HepG2 (cell line): ENCODE measurements around the gene PARD3. TPM values are rescaled to one million over a fixed set of nuclear protein-coding genes. Genes with fewer than 3 reads are reported as not detected.

Experiments used
- ATAC-seq: fragments of 200-7000 bp; cut with Tn5 transposase; 3 replicates; pipeline ENCODE4 v1.9.1; 2020; ENCODE audit warnings: mild to moderate bottlenecking, moderate library complexity
- BruUV-seq: library from RNA; stranded (reverse); fragments of 400-500 nt; replicated peaks from 2 replicates; lab custom pipeline; 2021; lab: Mats Ljungman, UMichigan
- CTCF ChIA-PET: fragments of 300-600 bp; formaldehyde crosslinking; extraction: SDS; loops from one replicate; lab custom pipeline; 2021; ENCODE audit warnings: low total read pairs, inconsistent platforms, low intra/inter-chr PET ratio; lab: Yijun Ruan, JAX
- POLR2A ChIA-PET: fragments of 350-600 bp; sonication (Branson Sonifier 250); formaldehyde crosslinking; loops from one replicate; lab custom pipeline; 2020; ENCODE audit warnings: antibody characterized with exemption, inconsistent platforms; lab: Yijun Ruan, JAX
- DNase-seq: peaks from one replicate; pipeline ENCODE4 v3.0.0-alpha.2; 2015; ENCODE audit warnings: low spot score
- FAIRE-seq: peaks from 3 replicates; lab custom pipeline; 2011; peaks lifted over from hg19 to GRCh38; lab: Jason Lieb, UNC
- H2AFZ ChIP-seq: one replicate; pipeline ENCODE4 v1.6.1; 2011; ENCODE audit warnings: low read length, inconsistent platforms
- H3K27ac ChIP-seq: fragments of 300-600 bp; 3 replicates; pipeline ENCODE4 v1.8.0; 2011; ENCODE audit warnings: mixed run types, mild to moderate bottlenecking, mixed read lengths, low read length, inconsistent platforms; ENCODE audit not compliant: insufficient read depth; ENCODE audit errors: extremely low read length
- H3K27me3 ChIP-seq, 2 experiments: fragments of 200-600 bp in 1 of 2; 2 replicates in 1 of 2; 3 replicates in 1 of 2; pipeline versions ENCODE4 v1.6.0 to v1.8.0; 2011; ENCODE audit warnings: low read length in 2 of 2, mild to moderate bottlenecking in 2 of 2, moderate library complexity in 2 of 2, inconsistent platforms in 1 of 2; ENCODE audit not compliant: insufficient read depth in 2 of 2, control insufficient read depth in 1 of 2
- H3K36me3 ChIP-seq, 2 experiments: fragments of 200-600 bp in 1 of 2; replicated peaks in 1 of 2; 2 replicates in 1 of 2; 3 replicates in 1 of 2; pipeline versions ENCODE4 v1.5.1 to v1.8.0; 2011; ENCODE audit warnings: low read length in 2 of 2, inconsistent platforms in 1 of 2; ENCODE audit not compliant: insufficient read depth in 2 of 2, control insufficient read depth in 1 of 2
- H3K4me1 ChIP-seq: 2 replicates; pipeline ENCODE4 v1.5.1; 2012; ENCODE audit warnings: low read length, inconsistent platforms; ENCODE audit not compliant: insufficient read depth
- H3K4me2 ChIP-seq: 2 replicates; pipeline ENCODE4 v1.6.0; 2011; ENCODE audit warnings: low read depth, low read length, inconsistent platforms
- H3K4me3 ChIP-seq, 3 experiments: fragments of 200-600 bp in 1 of 3; sonication (generic), shearing (Covaris generic) in 1 of 3; replicated peaks in 1 of 3; 2 replicates each; pipeline ENCODE4 v1.5.1; 2011 to 2016; ENCODE audit warnings: low read length in 3 of 3, inconsistent platforms in 2 of 3, low read depth in 2 of 3, mild to moderate bottlenecking in 2 of 3, control low read depth in 1 of 3, mixed read lengths in 1 of 3; ENCODE audit not compliant: insufficient read depth in 1 of 3
- H3K79me2 ChIP-seq: one replicate; pipeline ENCODE4 v1.6.1; 2011; ENCODE audit warnings: low read length, inconsistent platforms; ENCODE audit not compliant: insufficient read depth
- H3K9ac ChIP-seq: 2 replicates; pipeline ENCODE4 v1.6.0; 2011; ENCODE audit warnings: mild to moderate bottlenecking, low read depth, low read length, inconsistent platforms; ENCODE audit not compliant: insufficient read depth
- H3K9me3 ChIP-seq: 2 replicates; pipeline ENCODE4 v1.5.1; 2012; ENCODE audit warnings: mild to moderate bottlenecking, low read length
- H4K20me1 ChIP-seq: 2 replicates; pipeline ENCODE4 v1.6.0; 2011; ENCODE audit warnings: inconsistent platforms, mild to moderate bottlenecking, low read length, moderate library complexity; ENCODE audit not compliant: insufficient read depth
- GATA4 ChIP-seq: sonication (generic); IDR thresholded peaks from 2 replicates; pipeline ENCODE4 v1.6.1; 2016; ENCODE audit warnings: antibody characterized with exemption, low read depth, borderline replicate concordance
- GMEB1 ChIP-seq: sonication (generic); formaldehyde crosslinking; IDR thresholded peaks from 2 replicates; pipeline ENCODE4 v1.5.1; 2020; ENCODE audit warnings: missing genetic modification reagents, mild to moderate bottlenecking, borderline replicate concordance
- HNRNPL ChIP-seq: fragments of 200-400 bp; formaldehyde crosslinking; IDR thresholded peaks from 2 replicates; pipeline ENCODE4 v1.6.1; 2017; ENCODE audit warnings: mild to moderate bottlenecking, low read depth, low read length
- KLF9 ChIP-seq: IDR thresholded peaks from 2 replicates; pipeline ENCODE4 v1.6.1; 2016; ENCODE audit warnings: low read depth
- ZMAT3 ChIP-seq: sonication (generic); formaldehyde crosslinking; conservative IDR thresholded peaks from 2 replicates; pipeline ENCODE4 v1.7.0; 2021; ENCODE audit warnings: missing genetic modification reagents
- ZNF282 ChIP-seq: fragments of 450-650 bp; IDR thresholded peaks from 2 replicates; pipeline ENCODE4 v1.6.1; 2018; ENCODE audit not compliant: partially characterized antibody
- ZNF746 ChIP-seq: sonication (generic); formaldehyde crosslinking; IDR thresholded peaks from 2 replicates; pipeline ENCODE4 v1.8.0; 2022; ENCODE audit warnings: mild to moderate bottlenecking, missing genetic modification reagents
- WGBS: methylation state at CpG from one replicate; pipeline ENCODE4 v1.1.6; 2017; ENCODE audit warnings: low lambda C conversion rate; 5-methylcytosine and 5-hydroxymethylcytosine counted together
- in situ Hi-C: cut with HindIII; loops from 2 replicates; pipeline ENCODE4 v1.10.0; 2017; ENCODE audit warnings: low pct_unique_long_range_greater_than_20kb; ENCODE audit not compliant: extremely low pct_ligation_motif_present
- intact Hi-C: fragments of 100-400 bp; cut with micrococcal nuclease; formaldehyde crosslinking; loops from one replicate; pipeline ENCODE4 v1.10.0; 2022; ENCODE audit not compliant: unreplicated experiment
- polyA plus RNA-seq, 8 experiments: library from polyadenylated mRNA; depleted of rRNA in 3 of 8; stranded (reverse) in 7 of 8; unstranded in 1 of 8; fragments of >200 nt; fragmentation: Illumina TruSeq in 4 of 8; extraction: Trizol in 4 of 8; gene quantifications; 2 replicates each; pipeline versions ENCODE4 v1.2.1 to v1.2.3, GENCODE V29; 2011 to 2016; ENCODE audit warnings: low read depth in 4 of 8, missing spikeins in 1 of 8, mixed read lengths in 1 of 8; ENCODE audit not compliant: insufficient read depth in 1 of 8
- total RNA-seq, 5 experiments: library from RNA; depleted of rRNA; stranded (reverse); fragments of >200 nt; fragmentation: Illumina TruSeq; extraction: Trizol; gene quantifications; 2 replicates each; pipeline ENCODE4 v1.2.3, GENCODE V29; 2016; ENCODE audit warnings: low read depth in 1 of 5

PARD3 gene
- total and polyA plus RNA-seq, 2 of the 13 experiments (the other 11 are each of a cell fraction or from before 2014, with no cell fraction given) = 40.9 to 60.0 TPM

DNA sequence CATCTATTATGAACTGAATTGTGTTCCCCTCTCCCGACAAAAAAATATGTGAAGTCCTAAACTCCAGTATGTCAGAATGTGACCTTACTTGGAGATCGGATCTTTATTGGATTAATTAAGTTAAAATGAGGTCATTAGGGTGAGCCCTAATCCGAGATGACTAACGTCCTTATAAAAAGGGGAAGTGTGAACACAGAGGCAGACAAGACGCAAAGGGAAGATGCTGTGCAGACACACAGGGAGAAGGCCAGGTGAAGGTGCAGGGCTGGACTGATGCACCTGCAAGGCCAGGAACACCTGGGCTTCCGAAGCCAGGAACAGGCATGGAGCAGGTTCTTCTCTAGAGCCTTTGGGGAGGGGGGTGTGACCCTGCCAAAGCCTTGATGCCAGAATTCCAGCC lies 187.8 kb downstream of the PARD3 start:
- ChIA-PET CTCF (no interaction called here), POLR2A (no interaction called here)
- Histone ChIP-seq H3K9me3 (no peaks in the 10 kb centered on the region), H4K20me1 (peaks cover 3% of the 10 kb centered on the region; the same call in 1 of the 2 replicates), H3K79me2 (no peaks in the 10 kb centered on the region), H3K4me2 (no peak overlapping the region), H3K4me1 (peaks cover 40% of the 10 kb centered on the region), H3K4me3 (no peak overlapping the region), H3K36me3 (no peaks in the 10 kb centered on the region), H3K27me3 (no peaks in the 10 kb centered on the region), H3K27ac (no peak overlapping the region), H2AFZ (no peak overlapping the region), H3K9ac (no peak overlapping the region)
- no peak for TF ChIP-seq GATA4
- TF ChIP-seq ZMAT3 (CRISPR knock-in tag) = no peak
- TF ChIP-seq ZNF746 = no peak
- TF ChIP-seq ZNF282 = no peak
- no peak for TF ChIP-seq HNRNPL
- no peak for TF ChIP-seq KLF9 (CRISPR knock-in tag)
- no peak for TF ChIP-seq GMEB1
- no TSS peak for BruUV-seq
- DNase-seq = no peak
- WGBS = 97% methylated on average over 6 of the region's 6 CpGs
- in situ Hi-C loops (loop anchor here (25.0 kb wide), 2 partner anchors 490 to 1290 kb away; partner anchors contain the start of gene NRP1), intact Hi-C loops (no loop called here)
- no peak for FAIRE-seq
- ATAC-seq = no peak
